ENCODE measurements around the gene RASAL2. TPM values are rescaled to one million over a fixed set of nuclear protein-coding genes. Genes with fewer than 3 reads are reported as not detected.

The RASAL2 gene
- polyA plus RNA-seq, 1 experiment, result 21.4 TPM

- Histone ChIP-seq H3K27ac (ENCODE audit: low read depth, low read length) (no peak overlapping the region), H3K9me3 (ENCODE audit: control insufficient read depth, insufficient read depth, low read length) (no peaks in the 10 kb centered on the region), H3K27me3 (ENCODE audit: control insufficient read depth, insufficient read depth, low read length) (no peaks in the 10 kb centered on the region), H3K4me3 (ENCODE audit: low read depth, low read length) (no peak overlapping the region)
- no peak for DNase-seq (ENCODE audit: low read depth, low spot score)
- TF ChIP-seq CTCF (IDR thresholded peaks at IDR 0.05; ENCODE audit: low read depth, low read length), result no peak
- CTCF ChIA-PET, result interaction anchor here (1.7 kb wide), 1 partner anchor 184 kb away, joined by 6 read pairs; no protein-coding TSS in a partner anchor
- POLR2A ChIA-PET, result no interaction called here
Observed at GRCh38 chr1:178494569-178494971, 400.7 kb downstream of the RASAL2 start.

- TF ChIP-seq CTCF (IDR thresholded peaks at IDR 0.05; ENCODE audit: low read depth, low read length), result no peak
- no peak overlapping the region for H3K27ac ChIP-seq (ENCODE audit: low read depth, low read length)
- CTCF ChIA-PET, result interaction anchor here (0.8 to 1.7 kb wide), 2 partner anchors 184 to 195 kb away, joined by 3 to 6 read pairs; no protein-coding TSS in a partner anchor
- H3K27me3 ChIP-seq (ENCODE audit: control insufficient read depth, insufficient read depth, low read length), result no peaks in the 10 kb centered on the region
- POLR2A ChIA-PET, result no interaction called here
- H3K4me3 ChIP-seq (ENCODE audit: low read depth, low read length), result no peak overlapping the region
- no peak for DNase-seq (ENCODE audit: low read depth, low spot score)
- no peaks in the 10 kb centered on the region for H3K9me3 ChIP-seq (ENCODE audit: control insufficient read depth, insufficient read depth, low read length)
Observed at GRCh38 chr1:178495158-178495557, 401.3 kb downstream of the RASAL2 start.

- ChIA-PET CTCF (interaction anchor here (0.8 to 1.7 kb wide), 2 partner anchors 185 to 196 kb away, joined by 3 to 6 read pairs; no protein-coding TSS in a partner anchor), POLR2A (no interaction called here)
- H3K4me3 ChIP-seq (ENCODE audit: low read depth, low read length), result no peak overlapping the region
- H3K9me3 ChIP-seq (ENCODE audit: control insufficient read depth, insufficient read depth, low read length), result no peaks in the 10 kb centered on the region
- DNase-seq (ENCODE audit: low read depth, low spot score), result no peak
- no peak for TF ChIP-seq CTCF (IDR thresholded peaks at IDR 0.05; ENCODE audit: low read depth, low read length)
- H3K27me3 ChIP-seq (ENCODE audit: control insufficient read depth, insufficient read depth, low read length), result no peaks in the 10 kb centered on the region
- H3K27ac ChIP-seq (ENCODE audit: low read depth, low read length), result no peak overlapping the region
Observed at GRCh38 chr1:178495741-178496409, 402.0 kb downstream of the RASAL2 start.

- no peak for DNase-seq (ENCODE audit: low read depth, low spot score)
- TF ChIP-seq CTCF (IDR thresholded peaks at IDR 0.05; ENCODE audit: low read depth, low read length), result no peak
Observed at GRCh38 chr1:178496410-178497135, 402.7 kb downstream of the RASAL2 start, which contains the start of gene CLEC20A. CLEC20A (minus strand) TSS chr1:178496964; CDS start chr1:178496939, 25 bp downstream.

GRCh38 chr1:178497903-178498478 is 404.1 kb downstream of the RASAL2 start:
- H3K27ac ChIP-seq (ENCODE audit: low read depth, low read length), result no peak overlapping the region
- POLR2A ChIA-PET, result no interaction called here
- DNase-seq (ENCODE audit: low read depth, low spot score), result no peak
- no peak overlapping the region for H3K4me3 ChIP-seq (ENCODE audit: low read depth, low read length)
- no peaks in the 10 kb centered on the region for H3K9me3 ChIP-seq (ENCODE audit: control insufficient read depth, insufficient read depth, low read length)
- H3K27me3 ChIP-seq (ENCODE audit: control insufficient read depth, insufficient read depth, low read length), result no peaks in the 10 kb centered on the region
- TF ChIP-seq CTCF (IDR thresholded peaks at IDR 0.05; ENCODE audit: low read depth, low read length), result no peak
- CTCF ChIA-PET, result no interaction called here

More at GRCh38 chr1:178496410-178497135, 402.7 kb downstream of the RASAL2 start, which contains the start of gene CLEC20A:
- ChIA-PET CTCF (no interaction called here), POLR2A (no interaction called here)
- H3K9me3 ChIP-seq (ENCODE audit: control insufficient read depth, insufficient read depth, low read length), result no peaks in the 10 kb centered on the region
- H3K4me3 ChIP-seq (ENCODE audit: low read depth, low read length), result no peak within 1 kb of the TSS
- H3K27ac ChIP-seq (ENCODE audit: low read depth, low read length), result no peak within 1 kb of the TSS
- H3K27me3 ChIP-seq (ENCODE audit: control insufficient read depth, insufficient read depth, low read length), result no peaks in the 10 kb centered on the region

Measured in AG04450 (cell line).